Measurements from ENCODE around the gene FOSB.
"Not testable (repeated sequence)": the region's sequence is repeated elsewhere in the genome, so short reads cannot be mapped to it uniquely, and the experiment has no call there.

Gene FOSB

GRCh38 chr19:45505996-45506245 is 38.1 kb downstream of the FOSB start:
- DNase-seq (ENCODE audit: low read depth in 2 of 2): no peak

GRCh38 chr19:45506246-45506988 is 38.6 kb downstream of the FOSB start:
- DNase-seq (ENCODE audit: low read depth in 2 of 2): peak; percentile 98 to 99

GRCh38 chr19:45506989-45507871 is 39.4 kb downstream of the FOSB start, which contains the start of gene VASP:
Gene VASP (plus strand): TSS chr19:45507479. CDS start chr19:45507772, 293 bp downstream.
- DNase-seq (ENCODE audit: low read depth in 2 of 2): peak; percentile 84 to 90

DNA sequence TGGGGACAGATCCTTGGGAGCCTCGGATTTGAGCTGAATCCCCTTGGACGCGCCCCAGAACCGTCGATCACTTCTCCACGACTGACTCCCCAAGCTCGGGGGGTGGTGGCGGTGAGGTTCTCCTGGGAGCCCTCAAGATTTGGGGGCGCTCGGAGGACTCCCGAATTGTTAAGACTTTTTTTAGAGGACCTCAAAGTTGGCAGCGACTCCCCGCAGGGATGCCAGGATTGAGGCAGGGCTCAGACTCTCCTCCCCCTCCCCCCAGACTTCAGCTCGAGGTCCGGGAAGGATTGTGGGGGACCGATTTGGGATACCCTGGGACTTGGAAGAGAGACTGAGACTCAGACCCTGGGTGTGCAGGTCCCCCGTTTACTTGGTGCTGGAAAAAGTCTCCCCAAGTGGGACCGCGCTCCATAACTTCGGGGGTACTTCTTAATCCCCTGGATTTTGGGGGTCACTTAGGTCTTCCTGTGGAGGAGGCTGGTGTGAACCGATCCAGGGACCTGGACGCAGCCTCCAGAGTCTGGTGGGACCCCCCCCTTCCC is 40.1 kb downstream of the FOSB start:
- no peak for DNase-seq (ENCODE audit: low read depth in 2 of 2)

- no peak for DNase-seq (ENCODE audit: low read depth in 2 of 2)
Observed at GRCh38 chr19:45508417-45508860, 40.6 kb downstream of the FOSB start.

DNA sequence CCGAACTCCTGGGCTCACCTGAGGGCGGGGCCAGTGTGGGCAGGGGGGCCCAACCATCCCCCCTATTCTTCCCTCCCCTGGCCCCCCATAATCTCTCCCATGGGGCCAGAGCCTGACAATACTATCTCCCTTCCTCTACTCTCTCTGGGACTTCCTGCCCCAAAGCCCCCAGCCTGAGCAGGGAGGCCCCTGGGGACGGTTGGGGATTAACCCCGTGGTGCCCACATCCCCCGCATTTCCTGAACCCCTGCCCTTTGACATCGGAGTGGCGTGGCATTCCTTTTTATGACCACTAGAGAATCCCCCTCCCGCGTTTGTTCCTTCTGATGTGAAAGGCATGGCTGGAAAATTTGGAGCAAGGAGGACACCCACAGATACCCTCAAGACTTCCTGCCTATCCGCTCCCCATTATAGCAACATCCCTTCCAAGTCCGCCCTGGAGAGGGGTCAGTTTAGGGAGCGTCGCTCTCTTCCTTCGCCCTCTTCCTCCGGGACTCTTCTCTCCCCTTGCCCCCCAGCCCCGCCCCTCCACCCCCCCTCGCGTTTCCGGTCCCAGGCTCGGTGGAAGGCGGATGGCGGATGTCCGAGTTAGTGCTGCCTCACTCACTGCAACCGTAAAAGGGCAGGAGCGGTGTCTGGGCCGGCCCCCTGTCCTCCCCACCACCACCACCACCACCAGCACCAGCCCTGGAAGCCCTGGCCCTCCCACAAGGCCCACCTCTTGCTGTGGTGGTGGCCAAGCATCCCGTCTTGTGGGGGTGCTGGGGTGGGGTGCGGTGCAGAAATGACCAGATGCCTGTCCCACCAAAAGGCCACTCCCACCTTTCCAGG is 41.3 kb downstream of the FOSB start:
- no peak for DNase-seq (ENCODE audit: low read depth in 2 of 2)

DNA sequence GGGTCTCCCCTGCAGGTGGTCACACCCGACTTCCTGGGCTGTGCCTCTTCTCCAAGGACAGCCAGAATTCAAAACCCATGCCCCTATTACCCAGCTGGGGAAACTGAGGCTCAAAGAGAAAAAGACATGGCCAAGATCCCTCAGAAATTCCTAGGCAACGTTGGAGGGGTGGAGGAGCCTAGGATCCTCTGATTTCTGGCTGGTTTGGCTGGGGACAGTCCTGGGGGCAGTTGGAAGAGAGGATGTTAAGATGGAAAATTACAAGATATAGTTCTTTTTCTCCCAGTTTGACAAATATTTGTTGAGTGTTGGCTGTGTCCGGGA is 41.9 kb downstream of the FOSB start:
- no peak for DNase-seq (ENCODE audit: low read depth in 2 of 2)

DNA sequence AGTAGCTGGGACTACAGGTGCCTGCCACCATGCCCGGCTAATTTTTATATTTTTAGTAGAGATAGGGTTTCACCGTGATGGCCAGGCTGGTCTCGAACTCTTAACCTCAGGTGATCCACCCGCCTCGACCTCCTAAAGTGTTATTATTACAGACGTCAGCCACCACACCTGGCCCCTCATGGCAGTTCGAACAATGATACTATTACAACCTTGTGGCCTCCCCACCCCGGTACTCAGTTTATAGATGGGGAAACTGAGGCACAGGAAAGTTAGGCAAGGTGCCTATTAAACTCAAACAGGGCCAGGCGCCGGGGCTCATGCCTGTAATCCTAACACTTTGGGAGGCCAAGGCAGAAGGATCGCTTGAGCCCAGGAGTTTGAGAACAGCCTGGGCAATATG is 42.6 kb downstream of the FOSB start:
- DNase-seq (ENCODE audit: low read depth in 2 of 2): not testable (repeated sequence)

DNA sequence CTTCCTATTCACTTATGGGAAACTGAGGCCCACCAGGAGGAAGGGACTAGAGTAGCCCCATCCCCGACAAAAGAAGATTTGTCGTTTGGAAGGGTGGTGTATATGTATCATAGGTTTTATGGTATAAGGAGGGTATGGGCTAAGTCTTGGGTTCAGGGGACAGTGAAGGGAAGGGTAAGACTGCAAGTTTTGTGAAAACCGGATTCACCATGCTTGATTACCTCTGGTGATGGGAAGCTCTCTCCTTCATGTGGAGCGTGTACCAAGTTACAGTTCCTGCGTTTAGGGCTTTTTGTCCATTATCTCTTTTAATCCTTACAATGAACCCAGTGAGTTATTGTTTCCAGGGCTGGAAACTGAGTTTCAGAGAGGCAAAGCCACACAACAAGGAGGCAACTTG is 43.3 kb downstream of the FOSB start:
- DNase-seq (ENCODE audit: low read depth in 2 of 2): no peak

GRCh38 chr19:45512881-45513483 is 45.2 kb downstream of the FOSB start:
- DNase-seq (ENCODE audit: low read depth in 2 of 2): no peak

GRCh38 chr19:45514376-45515051 is 46.7 kb downstream of the FOSB start:
- no peak for DNase-seq (ENCODE audit: low read depth in 2 of 2)

DNA sequence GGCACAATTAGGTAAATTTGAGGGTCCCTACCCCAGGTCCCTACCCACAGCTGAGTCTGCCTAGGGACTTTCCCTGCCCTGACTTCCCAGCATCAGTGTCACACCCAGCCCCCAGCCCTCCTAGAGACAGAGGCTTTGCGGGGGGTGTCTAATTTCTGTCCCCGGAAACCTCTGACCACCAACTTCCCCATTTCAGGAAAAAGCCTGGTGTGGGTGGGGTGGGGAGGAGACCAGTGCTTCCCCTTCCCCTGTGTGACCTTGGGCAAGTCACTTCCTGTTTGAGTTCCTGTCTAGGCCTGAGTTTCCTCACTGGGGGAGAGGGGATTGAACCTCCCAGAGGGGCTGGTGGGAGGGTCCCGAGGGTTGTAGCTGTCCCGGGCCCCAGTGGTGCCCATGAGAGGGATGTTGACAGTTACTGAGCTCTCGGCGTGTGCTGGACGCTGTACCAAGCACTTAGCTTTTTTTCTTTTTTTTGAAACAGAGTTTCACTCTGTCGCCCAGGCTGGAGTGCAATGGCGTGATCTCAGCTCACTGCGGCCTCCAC is 47.4 kb downstream of the FOSB start:
- DNase-seq (ENCODE audit: low read depth in 2 of 2): no peak

DNA sequence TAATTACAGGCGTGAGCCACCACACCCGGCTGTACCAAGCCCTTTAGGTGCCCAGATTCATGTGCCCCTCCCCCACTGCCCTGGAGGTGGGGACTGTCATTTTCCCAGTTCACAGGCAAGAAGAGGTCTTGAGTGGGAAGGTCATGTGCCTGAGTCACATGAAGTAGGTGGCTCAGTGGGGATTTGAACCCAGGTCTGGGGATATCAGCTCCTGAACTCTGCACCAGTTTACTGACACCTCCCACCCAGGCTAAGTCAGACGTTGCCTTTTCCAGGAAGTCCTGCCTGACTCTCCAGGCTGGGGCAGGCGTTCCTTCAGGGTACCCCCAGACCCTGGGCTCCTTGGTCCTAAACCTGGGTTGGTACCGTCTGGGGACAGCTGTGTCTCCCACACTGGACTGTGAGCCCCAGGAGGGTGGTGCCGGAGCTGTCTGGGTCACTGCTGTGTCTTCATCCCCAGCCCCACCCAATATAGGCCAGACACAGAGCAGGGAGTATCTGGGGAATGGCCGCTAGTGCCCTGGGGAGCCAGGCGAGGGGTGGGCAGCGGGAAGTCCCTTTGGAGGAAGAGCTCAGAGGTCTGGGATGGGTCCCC is 48.1 kb downstream of the FOSB start:
- DNase-seq (ENCODE audit: low read depth in 2 of 2): no peak

- no peak for DNase-seq (ENCODE audit: low read depth in 2 of 2)
Observed at GRCh38 chr19:45517238-45517637, 49.4 kb downstream of the FOSB start.

DNA sequence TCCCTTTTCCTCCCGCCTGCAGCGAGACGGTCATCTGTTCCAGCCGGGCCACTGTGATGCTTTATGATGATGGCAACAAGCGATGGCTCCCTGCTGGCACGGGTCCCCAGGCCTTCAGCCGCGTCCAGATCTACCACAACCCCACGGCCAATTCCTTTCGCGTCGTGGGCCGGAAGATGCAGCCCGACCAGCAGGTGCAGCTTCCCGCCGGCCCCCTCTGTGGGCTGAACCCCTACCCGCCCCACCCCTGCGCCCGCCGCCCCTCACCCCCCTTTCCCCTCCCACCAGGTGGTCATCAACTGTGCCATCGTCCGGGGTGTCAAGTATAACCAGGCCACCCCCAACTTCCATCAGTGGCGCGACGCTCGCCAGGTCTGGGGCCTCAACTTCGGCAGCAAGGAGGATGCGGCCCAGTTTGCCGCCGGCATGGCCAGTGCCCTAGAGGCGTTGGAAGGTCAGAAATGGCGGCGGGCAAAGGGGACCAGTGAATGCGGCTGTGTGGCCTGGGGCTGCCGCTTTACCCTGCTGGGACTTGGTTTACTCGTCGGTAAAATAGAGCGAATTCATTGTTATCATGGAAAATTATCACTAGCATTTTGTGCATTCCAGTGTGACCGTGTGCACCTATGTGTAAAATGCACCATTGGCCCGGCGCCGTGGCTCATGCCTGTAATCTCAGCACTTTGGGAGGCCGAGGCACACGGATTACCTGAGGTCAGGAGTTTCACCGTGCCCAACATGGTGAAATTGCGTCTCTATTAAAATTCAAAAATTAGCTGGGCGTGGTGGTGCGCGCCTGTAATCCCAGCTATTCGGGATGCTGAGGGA is 50.1 kb downstream of the FOSB start:
- DNase-seq (ENCODE audit: low read depth in 2 of 2): no peak

GRCh38 chr19:45518469-45518826 is 50.7 kb downstream of the FOSB start:
- DNase-seq (ENCODE audit: low read depth in 2 of 2): no peak

GRCh38 chr19:45522010-45522941 is 54.5 kb downstream of the FOSB start:
- DNase-seq (ENCODE audit: low read depth in 2 of 2): no peak

DNA sequence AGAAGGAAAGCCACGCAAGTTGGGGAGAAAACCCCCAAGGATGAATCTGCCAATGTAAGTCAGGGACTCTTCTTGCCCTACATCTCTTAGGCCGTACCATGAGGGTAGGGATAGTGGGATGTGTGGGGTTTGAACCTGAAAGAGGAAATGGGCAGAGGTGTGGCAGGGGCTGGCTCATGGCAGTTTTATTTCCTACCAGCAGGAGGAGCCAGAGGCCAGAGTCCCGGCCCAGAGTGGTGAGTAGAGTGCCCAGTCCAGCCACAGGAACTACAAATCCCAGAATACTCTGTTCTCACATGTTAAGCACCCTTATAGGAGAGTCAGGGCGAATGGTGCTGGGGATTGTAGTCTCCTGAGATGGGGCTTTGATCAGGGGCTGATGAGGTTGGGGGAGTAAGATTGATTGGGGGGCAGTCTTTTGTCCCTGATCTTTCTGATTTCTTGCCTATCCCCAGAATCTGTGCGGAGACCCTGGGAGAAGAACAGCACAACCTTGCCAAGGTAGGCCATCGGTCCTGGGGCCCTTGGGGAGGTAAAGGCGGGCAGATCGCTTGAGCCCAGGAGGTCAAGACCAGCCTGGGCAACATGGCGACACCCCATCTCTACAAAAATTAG is 56.0 kb downstream of the FOSB start:
- DNase-seq (ENCODE audit: low read depth in 2 of 2): peak; percentile 55 to 56

Data from stimulated activated CD4-positive, alpha-beta T cell treated with anti-CD3 and anti-CD28 coated beads, Interleukin-15, amount 100 ng/mL, for 48 hours (primary cell).